Neural cell (in vitro differentiated cells): Measurements from ENCODE around the gene MED16. TPM values are rescaled to one million over a fixed set of nuclear protein-coding genes. Genes with fewer than 3 reads are reported as not detected.

Experiments used
- H2AFZ ChIP-seq: fragments of 200-600, 300-800 bp; sonication (generic), shearing (Covaris generic); 2 replicates; pipeline ENCODE4 v1.6.0; 2014; ENCODE audit warnings: low read depth, mild to moderate bottlenecking, antibody characterized with exemption, low read length, moderate library complexity
- H3F3A ChIP-seq: fragments of 200-600 bp; shearing (Covaris generic); 2 replicates; pipeline ENCODE4 v1.6.1; 2016; ENCODE audit warnings: mild to moderate bottlenecking, moderate library complexity, mixed read lengths, antibody characterized with exemption, low read length; ENCODE audit not compliant: insufficient read depth, poor library complexity, severe bottlenecking
- H3K27ac ChIP-seq: fragments of 200-600, 300-800 bp; sonication (generic), shearing (Covaris generic); 2 replicates; pipeline ENCODE4 v1.5.1; 2014; ENCODE audit warnings: mild to moderate bottlenecking, low read length, moderate library complexity
- H3K27me3 ChIP-seq: fragments of 300-800, 200-600 bp; sonication (generic), shearing (Covaris generic); 2 replicates; pipeline ENCODE4 v1.6.0; 2014; ENCODE audit warnings: mild to moderate bottlenecking, low read depth, low read length, moderate library complexity; ENCODE audit not compliant: insufficient read depth
- H3K36me3 ChIP-seq: fragments of 300-800, 200-600 bp; sonication (generic), shearing (Covaris generic); 2 replicates; pipeline ENCODE4 v1.5.1; 2014; ENCODE audit warnings: mild to moderate bottlenecking, antibody characterized with exemption, low read length, moderate library complexity; ENCODE audit not compliant: insufficient read depth
- H3K4me2 ChIP-seq: fragments of 300-800, 200-600 bp; sonication (generic), shearing (Covaris generic); 2 replicates; pipeline ENCODE4 v1.6.0; 2014; ENCODE audit warnings: mild to moderate bottlenecking, low read length
- H3K4me3 ChIP-seq: fragments of 300-800, 200-600 bp; sonication (generic), shearing (Covaris generic); 2 replicates; pipeline ENCODE4 v1.5.1; 2014; ENCODE audit warnings: mild to moderate bottlenecking, low read length, moderate library complexity
- H3K79me2 ChIP-seq: fragments of 200-600 bp; shearing (Covaris generic); replicated peaks from 2 replicates; pipeline ENCODE4 v1.6.0; 2014; ENCODE audit warnings: mild to moderate bottlenecking, low read length, moderate library complexity; ENCODE audit not compliant: insufficient read depth
- H3K9ac ChIP-seq: fragments of 300-800, 200-600 bp; sonication (generic), shearing (Covaris generic); 2 replicates; pipeline ENCODE4 v1.6.1; 2016; ENCODE audit warnings: mild to moderate bottlenecking, low read length, mixed read lengths
- H3K9me2 ChIP-seq: fragments of 200-600 bp; shearing (Covaris generic); 2 replicates; pipeline ENCODE4 v1.6.1; 2016; ENCODE audit warnings: mild to moderate bottlenecking, low read length, mixed read lengths; ENCODE audit not compliant: insufficient read depth
- H3K9me3 ChIP-seq: fragments of 200-600, 300-800 bp; sonication (generic), shearing (Covaris generic); 2 replicates; pipeline ENCODE4 v1.6.1; 2016; ENCODE audit warnings: mild to moderate bottlenecking, mixed run types, low read length, moderate library complexity, mixed read lengths
- H4K20me1 ChIP-seq: fragments of 200-600 bp; shearing (Covaris generic); 2 replicates; pipeline ENCODE4 v1.6.1; 2016; ENCODE audit warnings: mild to moderate bottlenecking, mixed run types; ENCODE audit not compliant: insufficient read depth
- CTCF ChIP-seq: fragments of 450-650 bp; IDR thresholded peaks from 2 replicates; pipeline ENCODE4 v1.5.1; 2014; ENCODE audit warnings: antibody characterized with exemption, mild to moderate bottlenecking, moderate library complexity; ENCODE audit not compliant: poor library complexity, severe bottlenecking
- EP300 ChIP-seq: fragments of 450-650 bp; conservative IDR thresholded peaks from 2 replicates; pipeline ENCODE4 v1.6.1; 2014; ENCODE audit warnings: antibody characterized with exemption, mild to moderate bottlenecking, moderate library complexity; ENCODE audit not compliant: poor library complexity, severe bottlenecking
- EZH2 ChIP-seq: fragments of 200-600, 300-800 bp; shearing (Covaris generic), sonication (generic); IDR thresholded peaks from 2 replicates; pipeline ENCODE4 v1.6.1; 2014; ENCODE audit warnings: antibody characterized with exemption, low read length, borderline replicate concordance, mild to moderate bottlenecking; ENCODE audit not compliant: insufficient read depth, poor library complexity, severe bottlenecking
- MXI1 ChIP-seq: fragments of 450-650 bp; conservative IDR thresholded peaks from 2 replicates; pipeline ENCODE4 v1.6.1; 2014; ENCODE audit warnings: antibody characterized with exemption, mild to moderate bottlenecking; ENCODE audit not compliant: poor library complexity, severe bottlenecking
- POLR2AphosphoS5 ChIP-seq: IDR thresholded peaks from 2 replicates; pipeline ENCODE4 v1.6.1; 2012
- RAD21 ChIP-seq: fragments of 450-650 bp; conservative IDR thresholded peaks from 2 replicates; pipeline ENCODE4 v1.6.1; 2014; ENCODE audit warnings: antibody characterized with exemption, mild to moderate bottlenecking, moderate library complexity
- SMC3 ChIP-seq: fragments of 450-650 bp; conservative IDR thresholded peaks from 2 replicates; pipeline ENCODE4 v1.6.1; 2014; ENCODE audit warnings: antibody characterized with exemption, mild to moderate bottlenecking, moderate library complexity; ENCODE audit not compliant: poor library complexity
- TAF1 ChIP-seq: IDR thresholded peaks from 2 replicates; pipeline ENCODE4 v1.6.1; 2012; ENCODE audit warnings: low read depth
- polyA plus RNA-seq: library from polyadenylated mRNA; depleted of rRNA; stranded (reverse); fragments of >200 nt; gene quantifications from 2 replicates; pipeline ENCODE4 v1.2.3, GENCODE V29; 2014
- TF ChIP-seq, protein P1 (sequence below): IDR thresholded peaks from 2 replicates; pipeline ENCODE4 v1.6.1; 2012; ENCODE audit warnings: borderline replicate concordance

Gene MED16
- polyA plus RNA-seq, 1 donor from 2014 or later: 13.3 TPM

GRCh38 chr19:825897-826644, 66.9 kb downstream of the MED16 start:
- H3K4me3 ChIP-seq: no peak overlapping the region
- H3K27ac ChIP-seq: no peak overlapping the region
- H2AFZ ChIP-seq: no peak overlapping the region
- H3K27me3 ChIP-seq: no peaks in the 10 kb centered on the region
- H3K4me2 ChIP-seq: no peak overlapping the region
- no peak overlapping the region for H3K9ac ChIP-seq
- H3K9me2 ChIP-seq: no peaks in the 10 kb centered on the region
- H3K9me3 ChIP-seq: no peaks in the 10 kb centered on the region
- TF ChIP-seq, protein P1, sequence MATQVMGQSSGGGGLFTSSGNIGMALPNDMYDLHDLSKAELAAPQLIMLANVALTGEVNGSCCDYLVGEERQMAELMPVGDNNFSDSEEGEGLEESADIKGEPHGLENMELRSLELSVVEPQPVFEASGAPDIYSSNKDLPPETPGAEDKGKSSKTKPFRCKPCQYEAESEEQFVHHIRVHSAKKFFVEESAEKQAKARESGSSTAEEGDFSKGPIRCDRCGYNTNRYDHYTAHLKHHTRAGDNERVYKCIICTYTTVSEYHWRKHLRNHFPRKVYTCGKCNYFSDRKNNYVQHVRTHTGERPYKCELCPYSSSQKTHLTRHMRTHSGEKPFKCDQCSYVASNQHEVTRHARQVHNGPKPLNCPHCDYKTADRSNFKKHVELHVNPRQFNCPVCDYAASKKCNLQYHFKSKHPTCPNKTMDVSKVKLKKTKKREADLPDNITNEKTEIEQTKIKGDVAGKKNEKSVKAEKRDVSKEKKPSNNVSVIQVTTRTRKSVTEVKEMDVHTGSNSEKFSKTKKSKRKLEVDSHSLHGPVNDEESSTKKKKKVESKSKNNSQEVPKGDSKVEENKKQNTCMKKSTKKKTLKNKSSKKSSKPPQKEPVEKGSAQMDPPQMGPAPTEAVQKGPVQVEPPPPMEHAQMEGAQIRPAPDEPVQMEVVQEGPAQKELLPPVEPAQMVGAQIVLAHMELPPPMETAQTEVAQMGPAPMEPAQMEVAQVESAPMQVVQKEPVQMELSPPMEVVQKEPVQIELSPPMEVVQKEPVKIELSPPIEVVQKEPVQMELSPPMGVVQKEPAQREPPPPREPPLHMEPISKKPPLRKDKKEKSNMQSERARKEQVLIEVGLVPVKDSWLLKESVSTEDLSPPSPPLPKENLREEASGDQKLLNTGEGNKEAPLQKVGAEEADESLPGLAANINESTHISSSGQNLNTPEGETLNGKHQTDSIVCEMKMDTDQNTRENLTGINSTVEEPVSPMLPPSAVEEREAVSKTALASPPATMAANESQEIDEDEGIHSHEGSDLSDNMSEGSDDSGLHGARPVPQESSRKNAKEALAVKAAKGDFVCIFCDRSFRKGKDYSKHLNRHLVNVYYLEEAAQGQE: no peak
- TF ChIP-seq EP300 (no peak), MXI1 (no peak), RAD21 (no peak), EZH2 (no peak), SMC3 (no peak), TAF1 (no peak), POLR2AphosphoS5 (no peak), CTCF (no peak)
- H3F3A ChIP-seq: no peaks in the 10 kb centered on the region
- peaks cover 14% of the 10 kb centered on the region for H3K79me2 ChIP-seq
- H3K36me3 ChIP-seq: no peaks in the 10 kb centered on the region
- no peaks in the 10 kb centered on the region for H4K20me1 ChIP-seq

DNA sequence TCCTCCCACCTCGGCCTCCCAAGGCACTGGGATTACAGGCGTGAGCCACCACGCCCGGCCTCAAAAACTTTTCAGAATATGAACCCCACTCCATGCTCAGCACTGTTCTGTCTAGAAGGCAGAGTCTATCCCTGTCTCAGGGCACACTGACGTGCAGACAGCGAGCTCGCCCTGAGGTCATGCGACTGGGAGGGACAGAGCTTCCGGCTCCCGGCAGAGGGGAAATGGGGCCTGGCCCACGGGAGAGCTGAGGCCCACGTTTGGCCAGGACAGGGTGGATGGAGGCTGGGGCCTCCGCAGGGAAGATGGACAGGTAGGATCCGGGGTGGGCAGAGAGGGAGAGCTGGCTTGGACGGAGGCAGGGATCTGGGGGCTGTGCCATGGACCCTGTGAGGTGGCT, 68.1 kb downstream of the MED16 start:
- H3K27me3 ChIP-seq: no peaks in the 10 kb centered on the region
- H3K4me3 ChIP-seq: no peak overlapping the region
- no peaks in the 10 kb centered on the region for H3K36me3 ChIP-seq
- H3K9me2 ChIP-seq: no peaks in the 10 kb centered on the region
- H2AFZ ChIP-seq: no peak overlapping the region
- no peaks in the 10 kb centered on the region for H4K20me1 ChIP-seq
- no peak overlapping the region for H3K4me2 ChIP-seq
- H3K9ac ChIP-seq: no peak overlapping the region
- H3K9me3 ChIP-seq: no peaks in the 10 kb centered on the region
- peaks cover 25% of the 10 kb centered on the region for H3K79me2 ChIP-seq
- no peaks in the 10 kb centered on the region for H3F3A ChIP-seq
- TF ChIP-seq TAF1 (no peak), RAD21 (no peak), EZH2 (no peak), POLR2AphosphoS5 (no peak), CTCF (no peak), EP300 (no peak), MXI1 (no peak)
- TF ChIP-seq, protein P1: no peak
- no peak overlapping the region for H3K27ac ChIP-seq
